Psoas muscle (tissue), 8 donors: ENCODE data around the gene RNASEH2B. TPM values are rescaled to one million over a fixed set of nuclear protein-coding genes. Genes with fewer than 3 reads are reported as not detected.
A peak's percentile ranks its signal among the peaks of the same experiment; 100 is the strongest.

Source experiments
- ATAC-seq, 4 donors: fragments of 200-7000 bp; cut with Tn5 transposase; one replicate each; pipeline ENCODE4 v1.9.1; 2020; ENCODE audit warnings: moderate library complexity in 3 of 4, mild to moderate bottlenecking in 2 of 4
- DNase-seq, 2 donors: peaks; one replicate each; pipeline ENCODE4 v3.0.0-alpha.2; 2020
- H3K27ac ChIP-seq: fragments of 200-600 bp; one replicate; pipeline ENCODE4 v1.8.0; 2022
- H3K27me3 ChIP-seq, 3 donors: fragments of 200-600 bp in 1 of 3; one replicate each; pipeline versions ENCODE4 v1.6.1 to v1.8.0; 2013 to 2022; ENCODE audit warnings: low read length in 2 of 3, mild to moderate bottlenecking in 2 of 3, moderate library complexity in 1 of 3; ENCODE audit not compliant: insufficient read depth in 3 of 3
- H3K36me3 ChIP-seq, 2 donors: fragments of 200-600 bp in 1 of 2; one replicate each; pipeline versions ENCODE4 v1.6.1 to v1.8.0; 2013 to 2022; ENCODE audit warnings: low read depth in 1 of 2, mild to moderate bottlenecking in 1 of 2, moderate library complexity in 1 of 2; ENCODE audit not compliant: insufficient read depth in 1 of 2
- H3K4me1 ChIP-seq: fragments of 200-600 bp; one replicate; pipeline ENCODE4 v1.8.0; 2022
- H3K4me3 ChIP-seq: fragments of 200-600 bp; one replicate; pipeline ENCODE4 v1.8.0; 2022; ENCODE audit warnings: mild to moderate bottlenecking
- H3K9me3 ChIP-seq: fragments of 200-600 bp; one replicate; pipeline ENCODE4 v1.8.0; 2022
- WGBS, 3 donors: extraction: QIAGEN DNeasy Blood & Tissue Kit; methylation state at CpG; one replicate each; pipeline versions ENCODE4 v1.1.6 to v1.1.7; 2013; 5-methylcytosine and 5-hydroxymethylcytosine counted together
- intact Hi-C, 2 donors: fragments of 100-400 bp; cut with DNase I; formaldehyde crosslinking; loops; one replicate each; pipeline versions ENCODE4 v1.11.0 to v1.14.2; 2022
- polyA plus RNA-seq, 3 donors: library from polyadenylated mRNA; stranded (reverse); fragments of 200-250 nt; gene quantifications; one replicate each; pipeline ENCODE4 v1.2.3, GENCODE V29; 2013
- total RNA-seq, 4 donors: library from RNA; stranded (reverse); fragmentation: NEBNext Ultra II Directional in 2 of 4; extraction: Animal tissue kit (Norgen Biotek cat#: 25700) in 2 of 4; gene quantifications; one replicate each; pipeline versions ENCODE4 v1.2.1 to v1.2.4, GENCODE V29; 2021 to 2023
- TF ChIP-seq, protein P1 (sequence below): fragments of 200-600 bp; IDR thresholded peaks from one replicate; pipeline ENCODE4 v1.8.0; 2022; ENCODE audit warnings: antibody characterized with exemption
- donor health status: healthy with polysubstance abuse.
- donor health status: DM: no; HTN: no; CAD: no; lungs with moderate emphysema.
- donor health status: Bipolar disorder and iron deficiency.
- donor health status: healthy.
- donor health status: DM: yes; HTN: yes; CAD: no.
- donor health status: DM: no; HTN: no; CAD: no.
- donor health status: DM: no; HTN: no; CAD: no.
- donor health status: DM: yes; HTN: yes; CAD: no.

Gene RNASEH2B
- total and polyA plus RNA-seq, 7 donors = 10.6 to 20.7 (median 16.7) TPM

DNA sequence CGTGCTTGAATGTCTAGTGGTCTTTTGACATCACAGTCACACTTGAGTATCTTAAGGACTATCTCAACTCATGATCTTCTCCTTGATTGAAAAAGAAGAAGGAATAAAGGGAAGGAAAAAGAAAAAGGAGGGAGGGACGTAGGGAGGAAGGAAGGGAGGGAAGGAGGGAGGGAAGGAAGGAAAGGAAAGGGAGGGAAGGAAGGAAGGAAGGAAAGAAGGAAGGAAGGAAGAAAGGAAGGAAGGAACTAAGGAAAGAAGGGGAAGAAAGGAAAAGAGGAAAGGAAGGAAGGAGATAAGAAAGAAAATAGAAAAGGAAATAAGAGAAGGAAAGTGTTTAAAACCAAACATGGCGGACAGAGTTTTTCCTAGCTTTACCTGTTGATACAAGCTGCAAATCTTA, 64.7 kb downstream of the RNASEH2B start:
- H3K9me3 ChIP-seq = no peaks in the 10 kb centered on the region
- ATAC-seq (no peak), DNase-seq (no peak)
- H3K27me3 ChIP-seq = no peaks in the 10 kb centered on the region
- no peak overlapping the region for H3K4me3 ChIP-seq
- H3K36me3 ChIP-seq = no peaks in the 10 kb centered on the region
- 74 to 94% (median 93%) methylated on average over 3 of the region's 3 CpGs for WGBS, 3 donors
- H3K4me1 ChIP-seq = no peaks in the 10 kb centered on the region
- H3K27ac ChIP-seq = no peak overlapping the region
- intact Hi-C loops = no loop called here
- TF ChIP-seq, protein P1, sequence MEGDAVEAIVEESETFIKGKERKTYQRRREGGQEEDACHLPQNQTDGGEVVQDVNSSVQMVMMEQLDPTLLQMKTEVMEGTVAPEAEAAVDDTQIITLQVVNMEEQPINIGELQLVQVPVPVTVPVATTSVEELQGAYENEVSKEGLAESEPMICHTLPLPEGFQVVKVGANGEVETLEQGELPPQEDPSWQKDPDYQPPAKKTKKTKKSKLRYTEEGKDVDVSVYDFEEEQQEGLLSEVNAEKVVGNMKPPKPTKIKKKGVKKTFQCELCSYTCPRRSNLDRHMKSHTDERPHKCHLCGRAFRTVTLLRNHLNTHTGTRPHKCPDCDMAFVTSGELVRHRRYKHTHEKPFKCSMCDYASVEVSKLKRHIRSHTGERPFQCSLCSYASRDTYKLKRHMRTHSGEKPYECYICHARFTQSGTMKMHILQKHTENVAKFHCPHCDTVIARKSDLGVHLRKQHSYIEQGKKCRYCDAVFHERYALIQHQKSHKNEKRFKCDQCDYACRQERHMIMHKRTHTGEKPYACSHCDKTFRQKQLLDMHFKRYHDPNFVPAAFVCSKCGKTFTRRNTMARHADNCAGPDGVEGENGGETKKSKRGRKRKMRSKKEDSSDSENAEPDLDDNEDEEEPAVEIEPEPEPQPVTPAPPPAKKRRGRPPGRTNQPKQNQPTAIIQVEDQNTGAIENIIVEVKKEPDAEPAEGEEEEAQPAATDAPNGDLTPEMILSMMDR = no peak

DNA sequence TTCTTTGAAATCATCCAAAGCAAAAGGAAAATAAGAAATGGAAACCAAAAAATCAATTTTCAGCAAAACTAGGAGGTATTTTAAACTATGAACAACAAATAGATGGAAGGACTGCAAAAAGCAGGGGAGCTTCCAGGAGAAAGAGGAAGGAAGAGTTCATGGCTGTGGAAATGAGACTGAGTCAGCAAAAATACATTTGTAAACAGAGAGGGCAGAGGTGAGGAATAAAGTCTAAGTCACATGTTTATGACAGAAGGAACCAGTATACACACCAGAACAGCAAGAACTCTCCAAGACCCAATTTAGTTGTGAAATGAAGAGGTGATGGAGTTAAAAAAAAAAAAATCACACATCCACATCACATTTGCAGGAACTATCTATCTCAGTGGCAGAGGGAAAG, 69.6 kb downstream of the RNASEH2B start:
- H3K27ac ChIP-seq = no peak overlapping the region
- intact Hi-C loops = no loop called here
- TF ChIP-seq, protein P1 = no peak
- H3K4me3 ChIP-seq = no peak overlapping the region
- DNase-seq (no peak), ATAC-seq (no peak)
- no peaks in the 10 kb centered on the region for H3K4me1 ChIP-seq
- no peaks in the 10 kb centered on the region for H3K27me3 ChIP-seq
- H3K9me3 ChIP-seq = no peaks in the 10 kb centered on the region
- no peaks in the 10 kb centered on the region for H3K36me3 ChIP-seq

DNA sequence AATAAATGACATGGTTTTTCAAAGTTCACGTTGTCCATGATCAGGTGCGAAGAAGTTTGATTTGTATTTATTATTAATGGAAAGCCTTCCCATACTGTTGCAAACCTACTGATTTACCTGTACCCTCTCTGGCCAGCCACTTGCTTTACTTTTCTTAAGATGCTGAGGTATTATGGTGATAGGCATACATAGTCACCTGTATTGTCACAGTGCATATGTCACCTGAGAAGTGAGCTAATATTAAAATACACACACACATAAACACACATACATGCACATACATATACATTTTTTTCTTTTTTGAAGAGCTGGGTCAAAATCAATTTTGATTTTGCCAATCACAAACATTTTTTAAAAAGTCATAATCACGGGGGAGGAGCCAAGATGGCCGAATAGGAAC, 72.1 kb downstream of the RNASEH2B start:
- 95 to 97% (median 95%) methylated on average over 4 of the region's 4 CpGs for WGBS, 3 donors
- no peak for ATAC-seq
- H3K4me3 ChIP-seq = no peak overlapping the region
- H3K27me3 ChIP-seq = no peaks in the 10 kb centered on the region
- no peaks in the 10 kb centered on the region for H3K9me3 ChIP-seq
- H3K4me1 ChIP-seq = no peaks in the 10 kb centered on the region
- H3K27ac ChIP-seq = no peak overlapping the region
- intact Hi-C loops = no loop called here
- TF ChIP-seq, protein P1 = no peak
- DNase-seq = no peak
- H3K36me3 ChIP-seq = no peaks in the 10 kb centered on the region

DNA sequence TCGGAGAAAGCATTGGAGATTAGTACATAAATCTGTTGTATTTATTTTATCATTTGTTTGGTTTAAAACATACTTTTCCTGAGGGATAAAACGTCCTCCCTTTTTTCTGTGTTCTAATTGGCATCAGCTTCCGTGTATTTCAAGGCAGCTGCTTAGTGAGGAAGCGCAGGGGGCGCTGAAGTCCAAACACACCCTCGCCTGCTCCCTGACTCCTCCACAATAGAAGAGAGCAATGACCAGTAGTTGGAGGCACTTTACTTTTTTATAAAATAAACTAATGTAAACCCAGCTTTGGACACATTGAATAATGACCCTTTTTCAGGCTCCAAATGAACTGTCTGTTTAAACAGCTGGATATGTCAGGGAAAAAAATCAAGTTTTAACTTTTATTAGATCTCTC, 79.9 kb downstream of the RNASEH2B start:
- H3K4me3 ChIP-seq = no peak overlapping the region
- 21 to 31% (median 22%) methylated on average over 6 of the region's 6 CpGs for WGBS, 3 donors
- no peaks in the 10 kb centered on the region for H3K27me3 ChIP-seq
- intact Hi-C loops = no loop called here
- no peaks in the 10 kb centered on the region for H3K36me3 ChIP-seq
- peak in 1 of 4 donors; percentile 45 for ATAC-seq
- no peaks in the 10 kb centered on the region for H3K9me3 ChIP-seq
- no peak overlapping the region for H3K27ac ChIP-seq
- no peaks in the 10 kb centered on the region for H3K4me1 ChIP-seq
- TF ChIP-seq, protein P1 = no peak
- DNase-seq = peak; percentile 36 to 54

DNA sequence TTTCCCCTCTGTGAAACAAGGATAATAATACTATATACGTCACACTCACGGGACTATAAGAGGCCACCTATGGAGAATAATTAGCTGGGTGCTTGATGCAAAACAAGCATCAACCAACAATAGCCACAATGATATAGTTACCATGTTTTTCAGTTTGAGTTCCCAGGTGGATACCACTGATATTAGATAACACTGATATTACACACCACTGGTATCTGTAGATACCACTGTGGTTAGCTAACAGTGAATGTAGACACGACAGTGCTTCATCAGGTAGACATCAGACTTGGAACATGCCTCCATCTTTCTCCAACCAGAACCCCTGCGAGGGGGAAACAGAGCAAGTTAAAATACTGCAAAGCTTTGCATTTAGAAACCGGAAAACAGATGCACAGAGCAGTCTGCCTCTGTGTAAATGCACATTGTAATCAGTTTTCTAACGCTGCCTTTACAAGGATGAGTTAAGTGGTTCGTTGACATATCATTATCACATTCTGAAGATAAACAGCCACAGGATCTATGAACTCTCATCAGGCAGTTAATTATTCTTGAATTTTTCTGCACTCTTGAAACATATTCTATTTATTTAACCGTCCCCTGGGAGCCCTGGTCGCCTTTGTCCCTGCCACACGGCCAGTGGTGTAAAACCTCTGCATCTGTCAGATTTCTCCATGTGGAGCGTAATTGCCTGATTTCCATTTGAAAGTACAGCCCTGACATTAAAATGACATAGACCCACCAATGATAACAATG, 80.7 kb downstream of the RNASEH2B start:
- no peak overlapping the region for H3K4me3 ChIP-seq
- intact Hi-C loops = no loop called here
- ATAC-seq (no peak), DNase-seq (no peak)
- H3K9me3 ChIP-seq = no peaks in the 10 kb centered on the region
- no peak overlapping the region for H3K27ac ChIP-seq
- TF ChIP-seq, protein P1 = no peak
- 71 to 77% (median 73%) methylated on average over 11 of the region's 11 CpGs for WGBS, 3 donors
- H3K4me1 ChIP-seq = no peaks in the 10 kb centered on the region
- H3K36me3 ChIP-seq = no peaks in the 10 kb centered on the region
- H3K27me3 ChIP-seq = no peaks in the 10 kb centered on the region
